ACC112 (cell line): ENCODE results near the gene LOXL1.
A peak's percentile ranks its signal among the peaks of the same experiment; 100 is the strongest.

Source experiments
- H2AFZ ChIP-seq: fragments of 200-600 bp; sonication (generic); one replicate; pipeline ENCODE4 v1.6.0; 2017; ENCODE audit warnings: antibody characterized with exemption, low read length; ENCODE audit not compliant: unreplicated experiment
- H3K27ac ChIP-seq: fragments of 200-600 bp; sonication (generic); 2 replicates; pipeline ENCODE4 v1.5.1; 2014; ENCODE audit warnings: low read depth, mild to moderate bottlenecking, antibody characterized with exemption, low read length, moderate library complexity
- H3K27me3 ChIP-seq: fragments of 200-600 bp; sonication (generic); 2 replicates; pipeline ENCODE4 v1.6.1; 2014; ENCODE audit warnings: mild to moderate bottlenecking, antibody characterized with exemption, low read length, moderate library complexity, mixed read lengths; ENCODE audit not compliant: insufficient read depth
- H3K36me3 ChIP-seq: fragments of 200-600 bp; sonication (generic); 2 replicates; pipeline ENCODE4 v1.6.1; 2016; ENCODE audit warnings: mild to moderate bottlenecking, antibody characterized with exemption, low read length, moderate library complexity, mixed read lengths; ENCODE audit not compliant: insufficient read depth
- H3K4me1 ChIP-seq: fragments of 200-600 bp; sonication (generic); one replicate; pipeline ENCODE4 v1.6.1; 2016; ENCODE audit warnings: low read length, mixed read lengths; ENCODE audit not compliant: insufficient read depth, unreplicated experiment, control insufficient read depth
- H3K4me3 ChIP-seq: fragments of 200-600 bp; sonication (generic); 2 replicates; pipeline ENCODE4 v1.5.1; 2014; ENCODE audit warnings: mild to moderate bottlenecking, low read depth, low read length
- H3K79me2 ChIP-seq: fragments of 200-600 bp; sonication (generic); one replicate; pipeline ENCODE4 v1.6.0; 2016; ENCODE audit warnings: low read length; ENCODE audit not compliant: control insufficient read depth, unreplicated experiment, insufficient read depth

Gene LOXL1

DNA sequence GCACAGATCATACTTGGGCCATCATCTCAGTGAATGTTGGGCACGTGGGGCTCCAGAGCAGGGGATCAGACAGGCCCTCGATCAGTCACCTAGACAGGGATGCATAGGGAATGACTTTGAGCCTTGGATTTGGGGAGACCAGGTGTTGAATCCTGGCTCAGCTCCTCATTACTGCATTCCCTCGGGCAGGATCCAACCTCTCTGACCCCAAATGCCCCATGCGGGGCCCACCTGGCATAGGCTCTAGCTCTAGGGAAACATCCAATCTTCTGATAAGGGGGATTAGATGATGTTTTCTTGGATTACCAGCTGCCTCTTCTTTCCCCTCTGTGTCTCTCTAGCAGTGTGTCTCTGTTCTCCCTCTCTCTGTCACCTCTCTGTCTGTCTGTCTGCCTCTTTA lies 22.7 kb downstream of the LOXL1 start:
- H3K27me3 ChIP-seq: no peaks in the 10 kb centered on the region
- no peak overlapping the region for H2AFZ ChIP-seq
- H3K27ac ChIP-seq: no peak overlapping the region
- H3K79me2 ChIP-seq: no peaks in the 10 kb centered on the region
- peaks cover 17% of the 10 kb centered on the region for H3K4me1 ChIP-seq
- H3K36me3 ChIP-seq: peaks cover 12% of the 10 kb centered on the region; the same call in 1 of the 2 replicates
- H3K4me3 ChIP-seq: no peak overlapping the region

DNA sequence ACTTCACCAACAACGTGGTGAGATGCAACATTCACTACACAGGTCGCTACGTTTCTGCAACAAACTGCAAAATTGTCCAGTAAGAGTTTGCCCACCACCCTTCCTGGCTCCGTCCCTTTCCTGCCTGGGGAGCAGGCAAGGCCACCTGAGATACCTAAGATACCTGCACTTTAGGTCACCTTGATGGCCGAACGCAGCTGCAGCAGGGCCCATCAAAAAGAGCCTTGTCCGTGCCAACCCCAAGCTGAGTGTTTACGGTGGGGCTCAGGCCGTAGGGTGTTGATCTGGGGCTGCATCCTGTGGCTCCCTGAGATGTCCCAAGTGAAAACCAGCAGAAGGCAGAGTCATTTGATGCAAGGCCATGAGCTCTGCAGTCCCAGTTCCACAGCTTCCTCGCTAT lies 23.2 kb downstream of the LOXL1 start:
- H3K4me1 ChIP-seq: peaks cover 17% of the 10 kb centered on the region
- peaks cover 12% of the 10 kb centered on the region; the same call in 1 of the 2 replicates for H3K36me3 ChIP-seq
- H3K4me3 ChIP-seq: no peak overlapping the region
- no peak overlapping the region for H3K27ac ChIP-seq
- no peak overlapping the region for H2AFZ ChIP-seq
- no peaks in the 10 kb centered on the region for H3K27me3 ChIP-seq
- H3K79me2 ChIP-seq: no peaks in the 10 kb centered on the region

DNA sequence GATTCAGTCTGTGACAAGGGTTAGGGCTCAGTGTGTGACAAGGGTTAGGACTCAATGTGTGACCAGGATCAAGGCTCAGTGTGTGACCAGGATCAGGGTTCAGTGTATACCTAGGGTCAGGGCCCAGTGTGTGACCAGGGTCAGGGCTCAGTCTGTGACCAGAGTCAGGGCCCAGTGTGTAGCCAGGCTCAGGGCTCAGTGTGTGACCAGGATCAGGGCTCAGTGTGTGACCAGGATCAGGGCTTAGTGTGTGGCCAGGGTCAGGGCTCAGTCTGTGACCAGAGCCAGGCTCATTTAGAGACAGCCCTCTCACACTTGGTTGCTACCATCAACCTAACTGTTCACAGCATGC lies 24.2 kb downstream of the LOXL1 start:
- H3K27ac ChIP-seq: peak overlapping the region; percentile 80
- H3K4me1 ChIP-seq: peaks cover 20% of the 10 kb centered on the region
- no peaks in the 10 kb centered on the region for H3K27me3 ChIP-seq
- no peaks in the 10 kb centered on the region for H3K79me2 ChIP-seq
- H3K36me3 ChIP-seq: peaks cover 5% of the 10 kb centered on the region; the same call in 1 of the 2 replicates
- H2AFZ ChIP-seq: no peak overlapping the region
- no peak overlapping the region for H3K4me3 ChIP-seq

DNA sequence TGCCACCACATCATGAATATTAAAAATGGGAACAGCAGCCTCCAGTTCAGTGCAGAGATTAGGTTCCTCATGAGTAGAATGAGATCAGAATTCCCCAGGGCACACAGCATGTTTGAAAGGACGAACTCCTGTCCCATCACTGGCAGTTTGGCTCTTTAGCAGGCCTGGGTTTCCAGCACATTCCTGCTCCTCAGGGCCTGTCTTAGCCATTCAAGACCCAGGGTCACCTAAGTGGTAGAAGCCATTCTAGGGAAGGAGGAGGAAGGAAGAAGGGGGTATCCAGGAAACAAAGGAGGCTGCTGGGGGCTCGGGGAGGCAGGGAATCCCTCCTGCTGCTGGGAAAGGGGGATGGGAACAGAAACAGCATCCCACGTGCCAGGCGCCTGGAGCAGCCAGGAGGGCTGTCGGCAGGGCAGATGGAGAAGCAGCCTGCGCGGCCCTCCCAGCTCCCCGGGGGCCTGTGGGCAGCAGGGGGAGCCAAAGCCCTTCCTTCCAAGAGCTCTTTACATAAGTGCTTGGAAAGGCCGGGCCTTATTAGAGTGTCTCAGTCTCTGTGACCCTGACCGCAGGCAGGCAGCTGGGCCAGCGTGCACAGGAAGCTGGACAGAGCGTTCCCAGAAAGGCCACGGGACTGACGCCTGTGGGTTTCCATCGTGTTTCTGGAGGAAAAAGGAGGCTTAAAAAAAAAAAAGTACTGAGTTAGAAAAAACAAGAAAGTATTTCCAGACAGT lies 24.7 kb downstream of the LOXL1 start:
- Histone ChIP-seq H3K36me3 (peaks cover 5% of the 10 kb centered on the region; the same call in 1 of the 2 replicates), H2AFZ (no peak overlapping the region), H3K27me3 (no peaks in the 10 kb centered on the region), H3K79me2 (no peaks in the 10 kb centered on the region), H3K27ac (peak overlapping the region; percentile 80), H3K4me1 (peaks cover 25% of the 10 kb centered on the region), H3K4me3 (no peak overlapping the region)

DNA sequence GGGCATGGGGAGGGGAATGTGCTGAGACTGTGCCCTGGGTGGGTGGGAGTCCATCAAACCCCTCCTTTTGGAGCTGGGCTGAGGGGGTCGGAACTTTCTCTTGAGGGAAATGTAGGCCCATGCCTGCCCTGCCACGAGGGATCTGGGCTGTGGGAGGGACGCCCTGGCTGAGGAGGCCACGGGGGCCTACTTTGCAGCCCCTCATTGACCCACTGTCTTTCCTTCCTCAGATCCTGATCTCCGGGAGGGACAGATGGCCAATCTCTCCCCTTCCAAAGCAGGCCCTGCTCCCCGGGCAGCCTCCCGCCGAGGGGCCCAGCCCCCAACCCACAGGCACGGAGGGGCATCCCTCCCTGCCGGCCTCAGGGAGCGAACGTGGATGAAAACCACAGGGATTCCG lies 25.3 kb downstream of the LOXL1 start:
- H2AFZ ChIP-seq: no peak overlapping the region
- H3K79me2 ChIP-seq: no peaks in the 10 kb centered on the region
- no peaks in the 10 kb centered on the region for H3K27me3 ChIP-seq
- no peak overlapping the region for H3K4me3 ChIP-seq
- peaks cover 31% of the 10 kb centered on the region for H3K4me1 ChIP-seq
- peak overlapping the region; percentile 80 for H3K27ac ChIP-seq
- peaks cover 5% of the 10 kb centered on the region; the same call in 1 of the 2 replicates for H3K36me3 ChIP-seq

DNA sequence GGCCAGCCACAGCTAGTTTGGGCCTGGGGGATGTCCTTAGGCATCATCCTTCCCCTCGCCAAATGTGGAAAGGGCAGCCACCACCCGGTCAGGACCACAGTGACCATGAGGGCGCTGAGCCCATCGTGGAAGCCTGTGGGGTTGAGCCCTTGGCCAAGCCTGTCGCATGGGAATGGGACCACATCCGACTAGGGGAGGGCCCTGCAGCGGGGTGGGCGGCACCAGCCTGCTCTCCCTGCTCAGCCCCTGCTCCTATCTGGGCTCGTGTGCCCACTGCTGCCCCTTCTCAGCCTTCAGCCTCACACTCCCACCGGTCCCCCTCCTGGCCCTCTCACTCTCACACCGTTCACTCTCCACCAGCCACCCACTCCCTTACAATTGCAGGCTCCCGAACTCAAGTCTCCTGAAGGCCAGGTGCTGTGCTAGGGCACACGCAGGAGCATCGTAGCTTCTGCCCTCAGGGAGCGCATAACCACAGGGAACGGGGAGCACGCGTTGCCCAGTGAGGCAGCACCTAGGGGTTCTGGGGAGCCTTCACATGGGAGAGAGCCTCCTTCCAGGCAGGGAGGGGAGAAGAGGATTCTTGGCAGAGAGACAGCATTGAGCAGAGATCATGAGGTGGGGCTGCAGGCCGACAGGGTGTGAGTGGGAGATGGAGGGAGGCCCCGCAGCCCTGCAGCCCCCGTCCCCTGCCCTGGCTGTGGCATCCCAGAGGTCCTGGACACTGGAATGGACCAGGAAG lies 26.1 kb downstream of the LOXL1 start:
- peaks cover 5% of the 10 kb centered on the region; the same call in 1 of the 2 replicates for H3K36me3 ChIP-seq
- peaks cover 39% of the 10 kb centered on the region for H3K4me1 ChIP-seq
- H3K79me2 ChIP-seq: no peaks in the 10 kb centered on the region
- no peaks in the 10 kb centered on the region for H3K27me3 ChIP-seq
- peak overlapping the region; percentile 80; the same call in 1 of the 2 replicates for H3K27ac ChIP-seq
- H2AFZ ChIP-seq: no peak overlapping the region
- no peak overlapping the region for H3K4me3 ChIP-seq

DNA sequence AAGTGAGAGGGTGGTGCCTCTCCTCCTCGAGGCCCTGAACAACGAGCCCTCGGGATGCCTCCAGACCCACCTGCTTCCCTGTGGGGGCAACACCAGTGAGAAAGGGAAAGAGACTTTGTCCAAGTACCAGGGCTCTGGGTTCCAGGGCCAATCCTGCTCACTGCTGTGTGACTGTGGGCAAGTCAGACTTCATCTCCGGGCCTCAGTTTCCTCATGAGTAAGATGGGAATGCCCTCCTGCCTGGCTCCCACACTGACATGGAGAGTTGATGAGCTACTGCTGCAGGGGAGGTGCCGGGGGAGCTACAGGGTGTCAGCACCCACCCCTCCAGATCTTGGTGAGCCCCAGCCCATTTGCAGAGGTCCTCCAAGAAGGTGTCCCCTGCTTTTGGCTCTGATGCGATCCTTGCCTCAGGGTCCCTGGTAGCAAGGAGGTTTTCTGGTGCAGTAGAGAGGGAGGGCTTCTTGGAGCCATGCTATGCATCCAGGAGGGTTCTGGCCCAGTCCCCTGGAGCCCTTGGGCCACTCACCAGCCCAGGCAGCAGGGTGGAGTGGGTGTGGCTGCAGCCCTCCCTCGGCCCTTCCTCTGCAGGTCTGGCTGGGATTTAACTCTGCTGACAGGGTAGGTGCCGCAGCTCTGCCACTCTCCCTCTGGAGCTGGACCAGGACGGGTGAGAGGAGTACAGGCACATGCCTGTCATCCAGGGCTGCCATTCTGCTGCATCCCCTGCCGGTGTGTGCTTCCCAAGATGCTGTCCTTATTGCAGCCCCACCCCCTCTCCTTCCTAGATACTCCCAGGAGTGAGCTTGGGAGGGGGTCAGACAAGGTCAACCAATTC lies 26.9 kb downstream of the LOXL1 start:
- no peaks in the 10 kb centered on the region for H3K27me3 ChIP-seq
- H3K4me1 ChIP-seq: peaks cover 41% of the 10 kb centered on the region
- no peak overlapping the region for H3K4me3 ChIP-seq
- H3K36me3 ChIP-seq: peaks cover 5% of the 10 kb centered on the region; the same call in 1 of the 2 replicates
- no peak overlapping the region for H3K27ac ChIP-seq
- no peak overlapping the region for H2AFZ ChIP-seq
- no peaks in the 10 kb centered on the region for H3K79me2 ChIP-seq

DNA sequence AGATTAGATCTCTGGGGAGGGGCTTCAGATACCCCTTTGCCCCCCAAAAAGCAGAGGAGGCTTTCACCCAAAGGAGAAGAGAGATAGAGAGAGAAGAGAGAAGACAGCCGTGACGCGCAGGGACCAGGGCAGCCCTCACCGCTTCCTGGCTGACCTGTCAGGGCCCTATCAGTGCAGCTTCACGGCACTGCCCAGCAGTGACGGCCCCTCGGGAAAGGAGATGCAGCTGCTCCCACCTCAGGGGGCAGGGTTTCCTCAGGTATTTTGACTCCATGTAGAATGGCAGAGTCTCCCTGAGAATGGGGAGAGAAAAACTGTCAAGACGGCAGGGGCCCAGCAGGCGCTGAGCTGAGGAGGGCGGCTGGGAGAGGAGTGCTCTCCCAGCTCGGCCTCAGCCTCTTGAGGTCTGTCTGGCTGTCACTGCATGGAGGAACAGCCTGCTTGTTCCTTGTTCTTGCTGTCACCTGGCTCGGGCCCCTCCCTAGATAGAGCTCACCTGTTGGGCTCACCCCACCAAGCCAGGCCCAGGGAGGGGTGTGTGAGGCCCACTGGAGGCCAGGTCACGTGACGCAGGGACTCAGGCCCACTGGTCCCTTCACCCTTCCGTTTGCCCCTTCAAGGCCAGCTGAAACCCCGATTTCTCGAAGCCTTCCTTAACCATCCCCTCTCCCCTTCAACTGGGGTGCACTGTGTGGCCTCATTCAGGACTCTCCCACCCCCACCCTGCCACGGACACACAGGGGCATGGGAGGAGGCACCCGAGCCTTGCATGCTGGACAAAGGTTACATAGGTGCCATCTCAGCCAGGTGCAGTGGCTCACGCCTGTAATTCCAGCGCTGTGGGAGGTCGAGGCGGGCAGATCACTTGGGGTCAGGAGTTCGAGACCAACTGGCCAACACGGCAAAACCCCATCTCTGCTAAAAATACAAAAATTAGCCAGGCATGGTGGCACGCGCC lies 28.2 kb downstream of the LOXL1 start:
- H3K79me2 ChIP-seq: no peaks in the 10 kb centered on the region
- peaks cover 53% of the 10 kb centered on the region for H3K4me1 ChIP-seq
- no peaks in the 10 kb centered on the region for H3K27me3 ChIP-seq
- H3K4me3 ChIP-seq: no peak overlapping the region
- H3K27ac ChIP-seq: no peak overlapping the region
- H3K36me3 ChIP-seq: peaks cover under 1% of the 10 kb centered on the region; the same call in 1 of the 2 replicates
- H2AFZ ChIP-seq: no peak overlapping the region

DNA sequence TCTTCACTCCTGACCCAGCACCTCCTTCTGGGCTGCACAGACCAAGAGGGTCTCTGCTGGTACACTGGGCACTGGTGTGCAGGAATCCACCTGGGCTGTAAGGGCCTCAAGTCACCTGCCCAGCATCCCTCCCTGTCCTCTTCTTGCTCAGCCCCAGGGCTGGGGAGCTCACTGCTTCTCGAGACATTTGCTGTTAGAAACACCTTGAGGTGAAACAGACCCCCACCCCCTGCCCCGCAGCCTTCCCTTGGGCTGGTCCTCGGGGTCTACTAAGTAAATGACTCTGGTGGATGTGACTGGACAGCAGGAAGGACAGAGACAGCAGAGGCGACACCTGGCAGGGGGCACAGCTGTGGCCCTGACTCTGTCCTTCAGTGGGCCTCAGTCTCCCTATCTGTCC lies 29.1 kb downstream of the LOXL1 start:
- Histone ChIP-seq H3K4me1 (peaks cover 55% of the 10 kb centered on the region), H2AFZ (no peak overlapping the region), H3K4me3 (no peak overlapping the region), H3K27me3 (no peaks in the 10 kb centered on the region), H3K36me3 (no peaks in the 10 kb centered on the region), H3K79me2 (no peaks in the 10 kb centered on the region), H3K27ac (peak overlapping the region; percentile 4; the same call in 1 of the 2 replicates)
